Stimulated activated CD8-positive, alpha-beta memory T cell treated with anti-CD3 and anti-CD28 coated beads, Interleukin-4, amount 100 ng/mL, for 1 hour (primary cell): Measurements from ENCODE around the gene SNRNP48.

Experiments used
- DNase-seq, 2 donors: peaks; one replicate each; pipeline ENCODE4 v3.0.0-alpha.2; 2020; ENCODE audit warnings: low read depth in 2 of 2, low spot score in 1 of 2

The SNRNP48 gene, protein sequence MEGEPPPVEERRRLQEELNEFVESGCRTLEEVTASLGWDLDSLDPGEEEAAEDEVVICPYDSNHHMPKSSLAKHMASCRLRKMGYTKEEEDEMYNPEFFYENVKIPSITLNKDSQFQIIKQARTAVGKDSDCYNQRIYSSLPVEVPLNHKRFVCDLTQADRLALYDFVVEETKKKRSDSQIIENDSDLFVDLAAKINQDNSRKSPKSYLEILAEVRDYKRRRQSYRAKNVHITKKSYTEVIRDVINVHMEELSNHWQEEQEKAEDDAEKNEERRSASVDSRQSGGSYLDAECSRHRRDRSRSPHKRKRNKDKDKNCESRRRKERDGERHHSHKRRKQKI

GRCh38 chr6:7589949-7590917, at the start of gene SNRNP48:
Gene SNRNP48, plus strand, starts transcription at chr6:7590198. Its CDS starts 60 bp downstream, at chr6:7590258.
- DNase-seq: peak; percentile 70 to 78

DNA sequence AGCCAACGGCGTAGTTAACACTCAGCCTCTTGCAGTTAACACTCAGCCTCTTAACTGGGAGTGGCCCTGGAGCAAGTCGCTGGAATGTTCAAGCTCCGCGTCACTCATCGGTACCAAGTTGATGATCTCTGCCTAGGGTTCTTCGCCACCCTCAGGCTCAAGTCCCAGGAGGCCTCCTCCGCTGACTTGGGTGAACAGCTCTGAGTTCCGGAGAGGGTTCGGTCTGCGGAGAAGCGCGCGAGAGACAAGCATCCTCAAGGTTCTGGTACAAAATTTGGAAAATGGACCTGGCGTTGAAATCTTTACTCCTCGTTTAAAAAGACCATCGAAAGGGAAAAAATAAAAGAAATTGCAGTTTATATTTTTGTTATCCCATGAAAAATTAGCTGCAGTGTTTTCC, 49.4 kb upstream of the SNRNP48 start:
- no peak for DNase-seq

- DNase-seq: no peak
Observed at GRCh38 chr6:7541175-7542064, 48.6 kb upstream of the SNRNP48 start, which contains the start of gene DSP. Gene DSP, plus strand, starts transcription at chr6:7541671. Its CDS starts 245 bp downstream, at chr6:7541916.

DNA sequence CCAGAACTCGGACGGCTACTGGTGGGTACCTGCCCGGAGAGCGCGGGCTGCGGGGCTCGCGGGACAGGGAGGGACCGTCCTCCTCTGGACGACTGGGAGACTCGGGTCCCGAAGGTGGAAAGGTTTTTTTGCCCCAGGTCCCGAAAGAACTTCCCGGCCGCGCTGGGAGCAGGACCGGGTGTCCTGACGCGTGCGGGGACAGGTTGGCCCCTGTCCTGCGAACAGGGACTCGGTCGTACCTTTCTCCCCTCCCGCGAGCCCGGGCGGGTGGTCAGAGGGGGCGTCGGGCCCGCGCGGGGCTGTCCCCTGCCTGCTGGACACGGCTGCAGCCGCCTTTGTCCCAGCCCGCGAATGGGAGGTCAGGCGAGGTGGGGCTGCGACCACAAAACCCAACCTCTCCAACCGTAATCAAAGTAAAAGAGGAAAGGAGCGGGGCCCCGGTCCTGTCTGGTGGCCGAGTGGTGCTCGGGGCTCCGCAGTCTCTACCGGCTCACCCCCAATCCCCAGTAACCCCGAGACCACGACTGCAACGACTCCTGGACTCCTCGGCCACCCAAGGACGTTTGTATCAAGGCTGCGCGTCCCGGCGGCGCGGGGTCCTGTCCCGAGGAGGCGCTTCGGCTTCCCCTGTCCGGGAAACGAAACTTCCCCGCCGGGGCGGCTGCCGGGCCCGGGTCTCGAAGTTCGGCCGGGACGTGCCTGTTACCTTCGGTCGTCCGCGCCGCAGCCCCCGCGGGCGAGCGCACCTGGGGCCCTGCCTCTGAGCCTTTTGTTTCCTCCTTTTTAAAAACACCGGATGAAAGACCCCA, 47.7 kb upstream of the SNRNP48 start:
- DNase-seq: no peak

DNA sequence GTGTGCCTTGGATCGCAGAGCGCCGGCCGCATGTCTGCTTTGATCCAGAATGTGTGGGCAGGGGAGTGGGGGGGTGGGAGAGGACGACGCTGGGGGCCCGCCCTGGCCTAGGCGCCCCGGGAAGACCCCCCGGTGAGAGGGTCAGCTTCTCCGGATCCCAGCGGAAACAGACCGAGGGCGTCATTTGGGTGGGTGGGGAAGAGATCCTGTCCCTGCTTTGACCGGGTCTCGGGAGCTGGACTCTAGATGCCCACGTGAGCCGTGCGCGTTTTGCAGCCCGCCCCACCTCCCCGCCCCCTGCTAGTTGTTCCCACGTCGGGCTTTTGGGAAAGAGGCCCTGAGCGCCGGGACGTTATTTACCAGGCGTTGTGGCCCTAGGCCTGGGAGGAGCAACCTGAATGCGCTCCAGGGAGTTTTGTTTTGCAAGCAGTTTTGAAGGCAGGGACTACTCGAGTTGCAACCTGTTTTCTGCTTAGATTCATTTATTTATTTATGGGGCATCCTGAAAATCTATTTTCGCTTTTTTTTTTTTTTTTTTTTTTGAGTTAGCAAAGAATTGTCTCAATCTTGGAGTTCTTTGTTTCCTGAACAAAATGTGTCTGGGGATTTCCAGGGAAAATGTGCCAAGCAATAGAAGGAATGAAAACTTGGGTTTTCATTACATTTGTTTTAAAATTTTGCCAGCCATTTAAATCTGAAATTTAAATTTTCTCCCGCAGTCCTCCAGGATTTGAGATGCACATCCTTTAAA, 46.9 kb upstream of the SNRNP48 start:
- DNase-seq: no peak

GRCh38 chr6:7543789-7544424, 46.1 kb upstream of the SNRNP48 start:
- DNase-seq: no peak

DNA sequence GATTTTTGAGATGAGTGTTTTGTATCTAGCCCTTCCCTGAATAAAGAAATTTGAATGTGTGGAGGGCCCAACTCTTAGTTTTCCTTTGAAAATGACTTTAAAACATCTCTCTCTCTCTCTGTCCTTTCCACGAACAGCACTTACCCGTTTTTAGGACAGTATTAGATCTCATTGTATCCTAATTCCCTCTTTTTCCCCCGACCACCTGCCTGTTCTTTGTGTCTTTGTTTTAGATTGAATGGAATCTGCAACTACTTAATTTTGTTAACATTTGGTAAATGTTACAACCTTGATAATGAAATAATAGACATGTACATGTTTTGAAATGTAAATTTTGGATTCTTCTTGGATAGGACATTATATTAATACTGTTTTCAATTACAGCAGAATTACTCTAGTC, 45.4 kb upstream of the SNRNP48 start:
- DNase-seq: no peak

- DNase-seq: no peak
Observed at GRCh38 chr6:7545316-7546019, 44.5 kb upstream of the SNRNP48 start.

DNA sequence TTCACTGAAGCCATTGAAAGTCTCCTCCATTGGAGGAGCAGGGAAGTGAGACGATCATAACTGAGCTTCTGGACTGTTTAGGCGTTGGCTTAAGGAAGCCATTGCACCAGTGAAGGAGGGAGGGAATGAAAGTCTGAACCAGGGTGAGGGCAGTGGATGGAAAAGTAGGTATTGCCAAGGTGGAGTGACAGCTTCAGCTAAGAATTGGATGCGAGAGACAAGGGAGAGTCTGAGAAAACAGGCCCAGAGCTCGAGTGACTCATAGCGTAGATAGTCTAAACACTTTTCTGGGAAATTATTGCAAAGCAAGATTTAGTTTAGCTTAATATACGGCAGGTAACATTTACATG, 44.0 kb upstream of the SNRNP48 start:
- no peak for DNase-seq

- no peak for DNase-seq
Observed at GRCh38 chr6:7546383-7546782, 43.6 kb upstream of the SNRNP48 start.

DNA sequence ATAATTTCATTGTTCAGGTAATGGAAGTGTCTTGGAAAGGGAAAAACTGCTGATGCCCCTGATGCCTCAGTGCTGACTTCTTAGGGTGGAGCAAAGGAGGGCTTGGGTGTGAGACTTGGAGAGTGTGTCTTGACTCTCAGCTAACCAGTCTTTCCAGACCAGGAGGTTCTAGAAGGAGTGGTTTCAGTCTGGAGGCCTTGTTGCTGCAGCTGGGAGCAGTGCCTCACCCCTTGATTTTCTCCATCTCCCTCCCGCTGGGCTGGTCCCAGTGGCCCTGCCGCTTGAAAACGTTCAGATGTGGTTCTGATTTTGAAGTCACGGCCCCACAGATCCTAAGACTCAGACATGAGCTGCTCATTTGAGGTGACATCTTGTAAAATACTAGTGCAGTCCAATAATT, 43.1 kb upstream of the SNRNP48 start:
- DNase-seq: no peak

DNA sequence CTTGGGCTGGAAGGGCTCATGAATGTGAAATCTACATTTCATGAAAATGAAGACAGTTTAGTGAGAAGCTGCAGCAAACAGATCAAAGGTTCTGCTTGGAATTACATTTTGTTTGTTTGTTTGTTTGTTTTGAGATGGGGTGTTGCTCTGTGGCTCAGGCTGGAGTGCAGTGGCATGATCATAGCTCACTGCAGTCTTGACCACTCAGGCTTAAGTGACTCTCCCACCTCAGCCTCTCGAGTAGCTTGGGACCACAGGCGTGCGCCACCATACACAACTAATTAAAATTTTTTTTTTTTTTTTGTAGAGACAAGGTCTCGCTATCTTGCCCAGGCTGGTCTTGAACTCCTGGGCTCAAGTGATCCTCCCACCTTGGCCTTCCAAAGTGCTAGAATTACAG, 42.7 kb upstream of the SNRNP48 start:
- DNase-seq: no peak

GRCh38 chr6:7550433-7550801, 39.6 kb upstream of the SNRNP48 start:
- DNase-seq: no peak

GRCh38 chr6:7554533-7555275, 35.3 kb upstream of the SNRNP48 start:
- no peak for DNase-seq

DNA sequence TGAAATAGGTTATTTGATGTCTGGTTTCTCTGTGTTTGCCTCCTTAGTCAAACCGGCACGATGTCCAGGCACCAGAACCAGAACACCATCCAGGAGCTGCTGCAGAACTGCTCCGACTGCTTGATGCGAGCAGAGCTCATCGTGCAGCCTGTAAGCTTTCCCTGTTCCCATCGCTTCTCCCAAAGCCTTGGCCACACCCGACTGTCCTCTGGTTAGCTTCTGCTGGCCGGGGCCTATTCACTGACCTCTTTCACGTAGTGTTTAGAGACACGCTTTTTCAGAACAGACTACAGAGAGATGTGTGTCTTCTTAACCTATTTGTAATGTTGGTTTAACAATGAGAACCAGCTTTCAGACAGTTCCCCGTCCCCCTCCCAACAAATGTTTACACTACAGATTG, 34.3 kb upstream of the SNRNP48 start:
- DNase-seq: no peak

DNA sequence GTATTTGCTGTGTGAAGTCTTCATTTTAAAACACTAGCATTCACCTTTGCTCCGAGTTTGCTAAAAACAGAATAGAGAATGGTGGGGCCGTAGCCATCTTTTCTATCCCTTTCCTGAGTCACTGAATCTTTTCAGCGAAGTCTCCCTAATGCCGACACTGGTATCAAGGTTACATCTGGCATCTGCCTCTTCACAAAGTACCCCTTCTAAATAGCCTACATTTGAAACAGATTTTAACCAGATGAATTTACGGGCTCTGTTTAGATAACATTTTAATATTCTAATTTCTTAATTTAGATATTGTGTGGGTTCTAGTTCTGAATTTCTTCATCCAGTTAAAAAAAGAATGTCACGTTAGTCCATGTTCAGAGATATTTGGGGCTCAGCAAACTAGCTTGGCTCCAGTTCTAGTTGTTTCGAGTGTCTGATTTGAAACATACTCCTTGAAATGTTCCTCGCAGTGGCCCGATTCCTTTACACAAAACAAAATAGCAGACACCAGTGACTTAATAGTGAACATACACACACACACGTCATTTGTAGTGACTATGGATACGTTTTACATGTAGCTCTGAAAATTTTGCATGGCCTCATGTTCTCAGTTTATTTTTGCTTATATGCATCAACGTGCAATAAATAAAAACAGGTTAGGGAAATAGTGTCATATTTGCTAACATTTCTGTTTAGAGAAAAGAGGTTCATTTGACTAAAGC, 33.4 kb upstream of the SNRNP48 start:
- no peak for DNase-seq

- DNase-seq: no peak
Observed at GRCh38 chr6:7557652-7558051, 32.3 kb upstream of the SNRNP48 start.
